K562 (cell line): Measurements from ENCODE around the gene ANK2. TPM values are rescaled to one million over a fixed set of nuclear protein-coding genes. Genes with fewer than 3 reads are reported as not detected.

ENCODE experiments used
- ATAC-seq: fragments of 200-7000 bp; cut with Tn5 transposase; 3 replicates; pipeline ENCODE4 v1.9.1; 2020; ENCODE audit warnings: moderate library complexity
- BruUV-seq: library from RNA; stranded (reverse); fragments of 400-500 nt; replicated peaks from 2 replicates; lab custom pipeline; 2021; lab: Mats Ljungman, UMichigan
- CTCF ChIA-PET: fragments of 300-600 bp; formaldehyde crosslinking; extraction: SDS; loops from one replicate; lab custom pipeline; 2021; ENCODE audit warnings: low intra/inter-chr PET ratio; lab: Yijun Ruan, JAX
- POLR2A ChIA-PET: fragments of 300-600, 350-650 bp; sonication (Branson Sonifier 250); formaldehyde crosslinking; extraction: SDS; loops from one replicate; lab custom pipeline; 2021; ENCODE audit warnings: antibody characterized with exemption, inconsistent platforms; lab: Yijun Ruan, JAX
- DNase-seq, 4 experiments: peaks; one replicate each; pipeline versions ENCODE4 v3.0.0 to v3.0.0-alpha.2; 2011 to 2018; ENCODE audit warnings: low spot score in 3 of 4, mixed read lengths in 3 of 4; ENCODE audit errors: extremely low read depth in 1 of 4
- FAIRE-seq: peaks from 2 replicates; lab custom pipeline; 2011; peaks lifted over from hg19 to GRCh38; lab: Jason Lieb, UNC
- H2AFZ ChIP-seq: 2 replicates; pipeline ENCODE4 v1.6.0; 2011; ENCODE audit warnings: low read depth, low read length, control low read depth, inconsistent platforms
- H3K27ac ChIP-seq: fragments of 200-600 bp; 3 replicates; pipeline ENCODE4 v1.8.0; 2011; ENCODE audit warnings: low read depth, mild to moderate bottlenecking, control low read depth, inconsistent platforms, low read length, moderate library complexity, mixed read lengths; ENCODE audit errors: extremely low read depth
- H3K27me3 ChIP-seq, 2 experiments: fragments of 300-600 bp in 1 of 2; 2 replicates in 1 of 2; 3 replicates in 1 of 2; pipeline versions ENCODE4 v1.6.0 to v1.8.0; 2011; ENCODE audit warnings: inconsistent platforms in 2 of 2, low read length in 2 of 2, mild to moderate bottlenecking in 1 of 2, mixed read lengths in 1 of 2, moderate library complexity in 1 of 2; ENCODE audit not compliant: control insufficient read depth in 2 of 2, insufficient read depth in 2 of 2
- H3K36me3 ChIP-seq: fragments of 300-600 bp; 3 replicates; pipeline ENCODE4 v1.8.0; 2011; ENCODE audit warnings: mild to moderate bottlenecking, low read length, inconsistent platforms; ENCODE audit not compliant: control insufficient read depth, insufficient read depth
- H3K4me1 ChIP-seq, 2 experiments: fragments of 200-600 bp in 1 of 2; replicated peaks in 1 of 2; 2 replicates in 1 of 2; 3 replicates in 1 of 2; pipeline versions ENCODE4 v1.5.1 to v1.8.0; 2011; ENCODE audit warnings: inconsistent platforms in 2 of 2, low read length in 2 of 2, mild to moderate bottlenecking in 1 of 2, mixed read lengths in 1 of 2, moderate library complexity in 1 of 2; ENCODE audit not compliant: control insufficient read depth in 2 of 2, insufficient read depth in 2 of 2
- H3K4me2 ChIP-seq: 2 replicates; pipeline ENCODE4 v1.6.1; 2011; ENCODE audit warnings: low read length, control low read depth, inconsistent platforms, mixed read lengths; ENCODE audit not compliant: insufficient read depth
- H3K4me3 ChIP-seq: fragments of 200-600 bp; sonication (generic), shearing (Covaris generic); 2 replicates; pipeline ENCODE4 v1.5.1; 2016; ENCODE audit warnings: control low read depth, inconsistent platforms
- H3K79me2 ChIP-seq: fragments of 200-600 bp; 3 replicates; pipeline ENCODE4 v1.8.0; 2011; ENCODE audit warnings: low read length, inconsistent platforms; ENCODE audit not compliant: control insufficient read depth, insufficient read depth
- H3K9ac ChIP-seq, 2 experiments: 2 replicates each; pipeline versions ENCODE4 v1.6.0 to v1.6.1; 2011; ENCODE audit warnings: low read depth in 2 of 2, low read length in 2 of 2, control low read depth in 1 of 2, inconsistent platforms in 1 of 2, mild to moderate bottlenecking in 1 of 2, mixed read lengths in 1 of 2; ENCODE audit not compliant: insufficient read depth in 1 of 2
- H3K9me1 ChIP-seq: one replicate; pipeline ENCODE4 v1.6.0; 2011; ENCODE audit warnings: inconsistent platforms, mild to moderate bottlenecking, low read length, moderate library complexity; ENCODE audit not compliant: control insufficient read depth, insufficient read depth
- H3K9me3 ChIP-seq: replicated peaks from 2 replicates; pipeline ENCODE4 v1.5.1; 2011; ENCODE audit warnings: low read depth, low read length, inconsistent platforms; ENCODE audit not compliant: control insufficient read depth, insufficient read depth
- H4K20me1 ChIP-seq: replicated peaks from 2 replicates; pipeline ENCODE4 v1.6.1; 2011; ENCODE audit warnings: low read length, inconsistent platforms, mixed read lengths; ENCODE audit not compliant: control insufficient read depth, insufficient read depth
- MTA1 ChIP-seq: fragments of 450-650 bp; IDR thresholded peaks from 2 replicates; pipeline ENCODE4 v1.6.1; 2017; ENCODE audit warnings: borderline replicate concordance
- NCOA2 ChIP-seq, 2 experiments: fragments of 450-650 bp; IDR thresholded peaks; 2 replicates each; pipeline ENCODE4 v1.6.1; 2018; ENCODE audit warnings: mild to moderate bottlenecking in 2 of 2, moderate library complexity in 1 of 2; ENCODE audit not compliant: partially characterized antibody in 2 of 2
- NCOA6 ChIP-seq: fragments of 450-650 bp; IDR thresholded peaks from 2 replicates; pipeline ENCODE4 v1.6.1; 2017; ENCODE audit warnings: mild to moderate bottlenecking
- U2AF1 ChIP-seq: fragments of 200-400 bp; formaldehyde crosslinking; optimal IDR thresholded peaks from 2 replicates; pipeline ENCODE3; 2017; ENCODE audit warnings: mild to moderate bottlenecking, low read depth, low read length, moderate library complexity
- ZNF12 ChIP-seq: sonication (generic); formaldehyde crosslinking; IDR thresholded peaks from 2 replicates; pipeline ENCODE4 v1.4.0; 2020; ENCODE audit warnings: mild to moderate bottlenecking, missing genetic modification reagents
- ZNF785 ChIP-seq: fragments of 250-450 bp; sonication (Bioruptor Pico); IDR thresholded peaks from 2 replicates; pipeline ENCODE4 v1.4.0; 2020; ENCODE audit warnings: mild to moderate bottlenecking
- WGBS: fragments of 100-300 bp; shearing (Covaris generic); methylation state at CpG from one replicate; pipeline ENCODE4 v1.1.6; 2016; ENCODE audit warnings: low coverage, mixed read lengths; ENCODE audit not compliant: insufficient coverage; ENCODE audit errors: missing lambda C conversion rate; 5-methylcytosine and 5-hydroxymethylcytosine counted together
- in situ Hi-C: fragments of 300-500 bp; cut with MboI; formaldehyde crosslinking; loops from 4 replicates; pipeline ENCODE4 v1.15.0; 2018; ENCODE audit warnings: inconsistent platforms, mixed read lengths
- intact Hi-C: fragments of 100-400 bp; cut with micrococcal nuclease; formaldehyde crosslinking; loops from 2 replicates; pipeline ENCODE4 v1.14.2; 2022
- polyA plus RNA-seq, 8 experiments: library from polyadenylated mRNA; depleted of rRNA in 4 of 8; stranded (reverse) in 5 of 8; unstranded in 3 of 8; fragments of >200 nt; fragmentation: Nextera tagmentation in 2 of 8; fragmentation: Illumina TruSeq in 1 of 8; extraction: Ambion mirVana in 2 of 8; extraction: Trizol in 1 of 8; gene quantifications; 2 replicates each; pipeline versions ENCODE4 v1.2.1 to v1.2.3, GENCODE V29; 2011 to 2014; ENCODE audit warnings: inconsistent platforms in 1 of 8, missing spikeins in 1 of 8
- total RNA-seq, 7 experiments: library from RNA; depleted of rRNA in 6 of 7; stranded (reverse); fragments of >200 nt in 6 of 7; fragmentation: Illumina TruSeq in 2 of 7; extraction: Trizol in 2 of 7; gene quantifications; 2 replicates each; pipeline versions ENCODE4 v1.2.1 to v1.2.3, GENCODE V29; 2011 to 2021; ENCODE audit warnings: low replicate concordance in 1 of 7
- TF ChIP-seq, protein P1 (sequence below): fragments of 450-650 bp; IDR thresholded peaks from 2 replicates; pipeline ENCODE4 v1.6.1; 2014; ENCODE audit warnings: low read depth, mild to moderate bottlenecking, moderate library complexity, borderline replicate concordance
- TF ChIP-seq, protein P2 (sequence below): IDR thresholded peaks from 3 replicates; pipeline ENCODE4 v1.6.1; 2011; ENCODE audit warnings: borderline replicate concordance, mild to moderate bottlenecking, moderate library complexity; ENCODE audit not compliant: insufficient read length; ENCODE audit errors: extremely low read depth
- TF ChIP-seq, protein P3 (sequence below): fragments of 250-450 bp; sonication (Bioruptor Pico); IDR thresholded peaks from 2 replicates; pipeline ENCODE4 v1.4.0; 2020; ENCODE audit warnings: mild to moderate bottlenecking

The ANK2 gene
- total and polyA plus RNA-seq, 9 of the 15 experiments (the other 6 are each of a cell fraction or from before 2014, with no cell fraction given) = 0.07 to 0.24 TPM; not detected in 7

DNA sequence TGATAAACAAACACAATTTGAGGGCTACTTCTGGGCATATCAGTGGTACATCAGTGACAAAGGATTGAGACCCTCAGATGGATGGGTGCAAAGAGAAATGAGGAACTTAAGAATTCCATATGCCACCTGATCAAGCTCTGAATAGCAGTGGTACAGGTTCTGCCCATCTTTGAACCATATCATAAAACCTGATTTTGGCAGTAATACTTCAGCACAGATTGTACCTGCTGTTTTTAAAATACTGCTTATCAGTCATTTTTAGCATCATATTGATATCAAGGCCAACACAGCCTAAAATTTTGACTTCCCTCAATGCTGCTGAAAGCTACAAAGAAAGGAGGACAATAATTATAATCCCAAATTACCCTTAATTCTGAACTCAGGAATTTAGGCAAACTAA lies 41.5 kb downstream of the ANK2 start (continued):
- TF ChIP-seq, protein P1, sequence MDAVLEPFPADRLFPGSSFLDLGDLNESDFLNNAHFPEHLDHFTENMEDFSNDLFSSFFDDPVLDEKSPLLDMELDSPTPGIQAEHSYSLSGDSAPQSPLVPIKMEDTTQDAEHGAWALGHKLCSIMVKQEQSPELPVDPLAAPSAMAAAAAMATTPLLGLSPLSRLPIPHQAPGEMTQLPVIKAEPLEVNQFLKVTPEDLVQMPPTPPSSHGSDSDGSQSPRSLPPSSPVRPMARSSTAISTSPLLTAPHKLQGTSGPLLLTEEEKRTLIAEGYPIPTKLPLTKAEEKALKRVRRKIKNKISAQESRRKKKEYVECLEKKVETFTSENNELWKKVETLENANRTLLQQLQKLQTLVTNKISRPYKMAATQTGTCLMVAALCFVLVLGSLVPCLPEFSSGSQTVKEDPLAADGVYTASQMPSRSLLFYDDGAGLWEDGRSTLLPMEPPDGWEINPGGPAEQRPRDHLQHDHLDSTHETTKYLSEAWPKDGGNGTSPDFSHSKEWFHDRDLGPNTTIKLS = no peak
- TF ChIP-seq, protein P2, sequence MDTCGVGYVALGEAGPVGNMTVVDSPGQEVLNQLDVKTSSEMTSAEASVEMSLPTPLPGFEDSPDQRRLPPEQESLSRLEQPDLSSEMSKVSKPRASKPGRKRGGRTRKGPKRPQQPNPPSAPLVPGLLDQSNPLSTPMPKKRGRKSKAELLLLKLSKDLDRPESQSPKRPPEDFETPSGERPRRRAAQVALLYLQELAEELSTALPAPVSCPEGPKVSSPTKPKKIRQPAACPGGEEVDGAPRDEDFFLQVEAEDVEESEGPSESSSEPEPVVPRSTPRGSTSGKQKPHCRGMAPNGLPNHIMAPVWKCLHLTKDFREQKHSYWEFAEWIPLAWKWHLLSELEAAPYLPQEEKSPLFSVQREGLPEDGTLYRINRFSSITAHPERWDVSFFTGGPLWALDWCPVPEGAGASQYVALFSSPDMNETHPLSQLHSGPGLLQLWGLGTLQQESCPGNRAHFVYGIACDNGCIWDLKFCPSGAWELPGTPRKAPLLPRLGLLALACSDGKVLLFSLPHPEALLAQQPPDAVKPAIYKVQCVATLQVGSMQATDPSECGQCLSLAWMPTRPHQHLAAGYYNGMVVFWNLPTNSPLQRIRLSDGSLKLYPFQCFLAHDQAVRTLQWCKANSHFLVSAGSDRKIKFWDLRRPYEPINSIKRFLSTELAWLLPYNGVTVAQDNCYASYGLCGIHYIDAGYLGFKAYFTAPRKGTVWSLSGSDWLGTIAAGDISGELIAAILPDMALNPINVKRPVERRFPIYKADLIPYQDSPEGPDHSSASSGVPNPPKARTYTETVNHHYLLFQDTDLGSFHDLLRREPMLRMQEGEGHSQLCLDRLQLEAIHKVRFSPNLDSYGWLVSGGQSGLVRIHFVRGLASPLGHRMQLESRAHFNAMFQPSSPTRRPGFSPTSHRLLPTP = no peak
- TF ChIP-seq NCOA6 = no peak
- no peak for TF ChIP-seq ZNF12 (CRISPR knock-in tag)
- TF ChIP-seq MTA1 = no peak
- no peak for TF ChIP-seq ZNF785 (CRISPR knock-in tag)

DNA sequence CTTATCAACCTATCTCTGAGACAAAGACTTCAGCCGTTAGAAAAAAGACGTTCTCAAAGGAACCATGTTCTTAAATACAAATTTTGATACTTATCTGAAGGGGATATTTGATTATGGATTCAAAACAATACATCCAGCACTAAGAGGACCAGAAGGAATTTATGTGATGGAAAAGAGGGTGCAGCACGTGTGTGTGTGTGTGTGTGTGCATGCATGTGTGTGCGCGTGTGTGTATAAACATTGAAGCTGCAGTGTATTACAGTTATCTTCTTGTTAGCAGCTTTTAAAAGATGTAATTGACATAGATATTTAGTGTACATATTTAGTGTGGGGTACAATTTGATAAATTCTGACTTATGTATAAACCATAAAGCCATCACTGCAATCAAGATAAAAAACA lies 44.9 kb downstream of the ANK2 start:
- no peaks in the 10 kb centered on the region for H3K27me3 ChIP-seq
- no peaks in the 10 kb centered on the region for H3K9me1 ChIP-seq
- intact Hi-C loops (loop anchor here (10.0 kb wide), 1 partner anchor 330 kb away; no protein-coding TSS in a partner anchor), in situ Hi-C loops (no loop called here)
- H3K9ac ChIP-seq = no peak overlapping the region
- H2AFZ ChIP-seq = no peak overlapping the region
- H3K79me2 ChIP-seq = no peaks in the 10 kb centered on the region
- H3K9me3 ChIP-seq = no peaks in the 10 kb centered on the region
- POLR2A ChIA-PET = no interaction called here
- H3K4me3 ChIP-seq = no peak overlapping the region
- ATAC-seq = no peak
- no peaks in the 10 kb centered on the region for H3K4me1 ChIP-seq
- no peak overlapping the region for H3K27ac ChIP-seq
- no peaks in the 10 kb centered on the region for H3K36me3 ChIP-seq
- no peak overlapping the region for H3K4me2 ChIP-seq
- FAIRE-seq = no peak
- CTCF ChIA-PET = no interaction called here
- DNase-seq = no peak
- H4K20me1 ChIP-seq = no peaks in the 10 kb centered on the region
- TF ChIP-seq NCOA2 (IDR thresholded peaks at IDR 0.05; ENCODE audit: partially characterized antibody in 2 of 2) (no peak), U2AF1 (no peak)
- TF ChIP-seq, protein P3, sequence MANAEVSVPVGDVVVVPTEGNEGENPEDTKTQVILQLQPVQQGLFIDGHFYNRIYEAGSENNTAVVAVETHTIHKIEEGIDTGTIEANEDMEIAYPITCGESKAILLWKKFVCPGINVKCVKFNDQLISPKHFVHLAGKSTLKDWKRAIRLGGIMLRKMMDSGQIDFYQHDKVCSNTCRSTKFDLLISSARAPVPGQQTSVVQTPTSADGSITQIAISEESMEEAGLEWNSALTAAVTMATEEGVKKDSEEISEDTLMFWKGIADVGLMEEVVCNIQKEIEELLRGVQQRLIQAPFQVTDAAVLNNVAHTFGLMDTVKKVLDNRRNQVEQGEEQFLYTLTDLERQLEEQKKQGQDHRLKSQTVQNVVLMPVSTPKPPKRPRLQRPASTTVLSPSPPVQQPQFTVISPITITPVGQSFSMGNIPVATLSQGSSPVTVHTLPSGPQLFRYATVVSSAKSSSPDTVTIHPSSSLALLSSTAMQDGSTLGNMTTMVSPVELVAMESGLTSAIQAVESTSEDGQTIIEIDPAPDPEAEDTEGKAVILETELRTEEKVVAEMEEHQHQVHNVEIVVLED (CRISPR knock-in tag) = no peak
- TF ChIP-seq, all 486 proteins: peak for 0
- 3% methylated on average over 5 of the region's 5 CpGs for WGBS
- BruUV-seq = no TSS peak
